Suprapubic skin (tissue), 4 donors: ENCODE measurements around the gene STXBP1. TPM values are rescaled to one million over a fixed set of nuclear protein-coding genes. Genes with fewer than 3 reads are reported as not detected.

Source experiments
- DNase-seq, 2 donors: peaks; one replicate each; pipeline ENCODE4 v3.0.0-alpha.2; 2019; ENCODE audit warnings: low spot score in 2 of 2
- H3K27ac ChIP-seq: fragments of 200-600 bp; sonication (generic); one replicate; pipeline ENCODE4 v1.5.1; 2019
- H3K27me3 ChIP-seq: fragments of 200-600 bp; sonication (generic); one replicate; pipeline ENCODE4 v1.5.1; 2019
- H3K36me3 ChIP-seq: fragments of 200-600 bp; sonication (generic); one replicate; pipeline ENCODE4 v1.5.1; 2019
- H3K4me1 ChIP-seq: fragments of 200-600 bp; sonication (generic); one replicate; pipeline ENCODE4 v1.5.1; 2019
- H3K4me3 ChIP-seq: fragments of 200-600 bp; sonication (generic); one replicate; pipeline ENCODE4 v1.5.1; 2019; ENCODE audit warnings: mild to moderate bottlenecking
- H3K9me3 ChIP-seq: fragments of 200-600 bp; sonication (generic); one replicate; pipeline ENCODE4 v1.5.1; 2019
- EP300 ChIP-seq: sonication (generic); formaldehyde crosslinking; IDR thresholded peaks from one replicate; pipeline ENCODE4 v1.6.1; 2017; ENCODE audit warnings: antibody characterized with exemption
- POLR2A ChIP-seq, 2 donors: fragments of 450-650 bp; IDR thresholded peaks; one replicate each; pipeline ENCODE4 v1.6.1; 2017; ENCODE audit warnings: antibody characterized with exemption in 2 of 2, mild to moderate bottlenecking in 2 of 2, moderate library complexity in 2 of 2
- POLR2AphosphoS5 ChIP-seq, 3 donors: sonication (generic); formaldehyde crosslinking; IDR thresholded peaks; one replicate each; pipeline ENCODE4 v1.6.1; 2017; ENCODE audit warnings: antibody characterized with exemption in 3 of 3
- WGBS: methylation state at CpG from one replicate; pipeline ENCODE4 v1.1.5; 2018; 5-methylcytosine and 5-hydroxymethylcytosine counted together
- total RNA-seq, 4 donors: library from RNA; depleted of rRNA; stranded (reverse); fragments of >200 nt; gene quantifications; one replicate each; pipeline ENCODE4 v1.1.0, GENCODE V29; 2016
- TF ChIP-seq, protein P1 (sequence below), 2 donors: fragments of 200-600 bp in 1 of 2; fragments of 450-650 bp in 1 of 2; sonication (generic) in 1 of 2; IDR thresholded peaks; one replicate each; pipeline ENCODE4 v1.5.1; 2016 to 2019; ENCODE audit warnings: antibody characterized with exemption in 2 of 2, mild to moderate bottlenecking in 1 of 2, moderate library complexity in 1 of 2

The STXBP1 gene
- total RNA-seq, 4 donors from 2014 or later, result 18.4 to 28.2 (median 24.5) TPM

DNA sequence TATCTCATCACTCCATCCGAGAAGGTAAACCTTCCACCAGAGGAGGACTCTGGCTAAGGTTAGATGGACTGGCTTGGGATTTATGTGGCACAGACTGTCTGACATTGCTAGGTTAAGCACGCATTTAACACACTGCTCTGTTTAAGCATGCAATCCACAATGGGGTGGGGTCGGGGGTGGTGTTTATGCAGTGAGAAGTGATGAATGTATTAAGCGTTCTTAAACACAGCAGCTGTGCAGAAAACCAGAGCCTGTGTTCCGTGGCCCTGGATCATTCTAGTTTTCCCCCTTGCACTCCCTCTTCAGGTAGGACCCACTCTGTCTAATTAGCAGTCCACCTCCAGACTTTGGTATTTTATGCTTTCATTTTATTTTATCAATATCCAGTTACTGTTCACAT, 46.4 kb downstream of the STXBP1 start:
- H3K4me1 ChIP-seq, result no peaks in the 10 kb centered on the region
- 81% methylated on average over 5 of the region's 5 CpGs for WGBS
- H3K36me3 ChIP-seq, result peaks cover 49% of the 10 kb centered on the region
- no peaks in the 10 kb centered on the region for H3K9me3 ChIP-seq
- no peak overlapping the region for H3K27ac ChIP-seq
- no peaks in the 10 kb centered on the region for H3K27me3 ChIP-seq
- DNase-seq, result no peak
- H3K4me3 ChIP-seq, result no peak overlapping the region
- TF ChIP-seq POLR2A (IDR thresholded peaks at IDR 0.05), result no peak
- TF ChIP-seq POLR2AphosphoS5 (IDR thresholded peaks at IDR 0.05), result no peak
- no peak for TF ChIP-seq EP300

DNA sequence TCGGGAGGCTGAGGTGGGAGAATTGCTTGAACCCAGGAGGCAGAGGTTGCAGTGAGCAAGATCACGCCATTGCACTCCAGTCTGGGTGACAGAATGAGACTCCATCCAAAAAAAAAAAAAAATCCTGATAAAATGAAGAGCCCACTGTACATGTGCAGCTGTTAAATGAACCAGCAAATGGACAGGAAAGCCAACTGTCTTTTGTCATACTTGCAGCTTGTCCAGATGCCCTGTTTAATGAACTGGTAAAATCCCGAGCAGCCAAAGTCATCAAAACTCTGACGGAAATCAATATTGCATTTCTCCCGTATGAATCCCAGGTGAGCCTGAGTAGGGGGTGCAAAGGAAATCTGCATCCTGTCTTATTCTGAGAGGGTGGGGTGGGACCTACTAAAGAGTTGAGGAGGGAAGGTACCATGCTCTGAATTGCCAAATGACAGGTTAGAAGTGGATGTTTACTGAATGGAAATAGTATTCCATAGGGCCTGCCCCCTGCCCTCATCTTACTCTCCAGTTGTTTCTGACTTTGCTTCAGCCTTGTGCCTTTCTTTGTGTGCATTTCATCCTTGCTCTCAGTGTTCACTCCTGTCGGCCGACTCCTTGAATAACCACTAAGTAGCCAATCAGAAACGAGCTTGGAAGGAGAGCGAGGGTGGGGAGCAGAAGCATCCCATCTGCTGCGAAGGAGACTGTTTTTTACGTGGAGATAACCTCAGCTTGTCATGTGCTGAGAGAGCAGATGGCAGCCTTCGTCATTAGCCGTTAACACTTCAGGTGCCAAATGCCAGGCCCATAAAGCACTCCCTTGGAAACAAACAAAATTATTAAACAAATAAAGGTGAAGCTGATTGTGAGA, 49.0 kb downstream of the STXBP1 start:
- Histone ChIP-seq H3K27me3 (no peaks in the 10 kb centered on the region), H3K4me3 (no peak overlapping the region), H3K27ac (no peak overlapping the region), H3K36me3 (peaks cover 51% of the 10 kb centered on the region), H3K9me3 (no peaks in the 10 kb centered on the region), H3K4me1 (peaks cover 5% of the 10 kb centered on the region)
- TF ChIP-seq, protein P1, sequence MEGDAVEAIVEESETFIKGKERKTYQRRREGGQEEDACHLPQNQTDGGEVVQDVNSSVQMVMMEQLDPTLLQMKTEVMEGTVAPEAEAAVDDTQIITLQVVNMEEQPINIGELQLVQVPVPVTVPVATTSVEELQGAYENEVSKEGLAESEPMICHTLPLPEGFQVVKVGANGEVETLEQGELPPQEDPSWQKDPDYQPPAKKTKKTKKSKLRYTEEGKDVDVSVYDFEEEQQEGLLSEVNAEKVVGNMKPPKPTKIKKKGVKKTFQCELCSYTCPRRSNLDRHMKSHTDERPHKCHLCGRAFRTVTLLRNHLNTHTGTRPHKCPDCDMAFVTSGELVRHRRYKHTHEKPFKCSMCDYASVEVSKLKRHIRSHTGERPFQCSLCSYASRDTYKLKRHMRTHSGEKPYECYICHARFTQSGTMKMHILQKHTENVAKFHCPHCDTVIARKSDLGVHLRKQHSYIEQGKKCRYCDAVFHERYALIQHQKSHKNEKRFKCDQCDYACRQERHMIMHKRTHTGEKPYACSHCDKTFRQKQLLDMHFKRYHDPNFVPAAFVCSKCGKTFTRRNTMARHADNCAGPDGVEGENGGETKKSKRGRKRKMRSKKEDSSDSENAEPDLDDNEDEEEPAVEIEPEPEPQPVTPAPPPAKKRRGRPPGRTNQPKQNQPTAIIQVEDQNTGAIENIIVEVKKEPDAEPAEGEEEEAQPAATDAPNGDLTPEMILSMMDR (IDR thresholded peaks at IDR 0.05), result no peak
- TF ChIP-seq POLR2AphosphoS5 (IDR thresholded peaks at IDR 0.05), result no peak
- TF ChIP-seq EP300, result no peak
- TF ChIP-seq POLR2A (IDR thresholded peaks at IDR 0.05), result no peak
- DNase-seq, result no peak
- WGBS, result 82% methylated on average over 13 of the region's 13 CpGs

DNA sequence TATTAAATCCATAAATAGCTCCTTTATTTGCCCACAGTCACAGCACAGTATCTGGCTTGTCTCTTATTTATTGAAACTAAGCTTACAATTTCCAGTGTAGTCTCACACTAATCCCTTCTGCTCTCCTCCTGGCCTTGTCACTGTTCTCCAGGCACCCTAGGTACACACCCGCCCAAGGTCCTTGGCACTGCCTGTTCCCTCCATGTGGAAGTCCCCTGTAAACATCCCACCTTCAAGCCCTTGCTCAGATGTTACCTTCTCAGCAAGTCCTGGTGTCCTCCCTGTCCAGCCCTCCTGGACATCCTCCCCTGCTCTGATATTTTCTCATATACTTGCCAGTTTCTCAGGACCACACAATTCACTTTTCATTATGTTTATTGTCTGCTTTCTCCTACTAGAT, 50.5 kb downstream of the STXBP1 start:
- Histone ChIP-seq H3K27me3 (no peaks in the 10 kb centered on the region), H3K36me3 (peaks cover 55% of the 10 kb centered on the region), H3K4me3 (no peak overlapping the region), H3K4me1 (peaks cover 5% of the 10 kb centered on the region), H3K9me3 (no peaks in the 10 kb centered on the region), H3K27ac (no peak overlapping the region)
- WGBS, result 90% methylated on average over 1 of the region's 1 CpG
- TF ChIP-seq POLR2A (IDR thresholded peaks at IDR 0.05) (no peak), POLR2AphosphoS5 (IDR thresholded peaks at IDR 0.05) (no peak), EP300 (no peak)
- TF ChIP-seq, protein P1 (IDR thresholded peaks at IDR 0.05), result no peak
- DNase-seq, result no peak

DNA sequence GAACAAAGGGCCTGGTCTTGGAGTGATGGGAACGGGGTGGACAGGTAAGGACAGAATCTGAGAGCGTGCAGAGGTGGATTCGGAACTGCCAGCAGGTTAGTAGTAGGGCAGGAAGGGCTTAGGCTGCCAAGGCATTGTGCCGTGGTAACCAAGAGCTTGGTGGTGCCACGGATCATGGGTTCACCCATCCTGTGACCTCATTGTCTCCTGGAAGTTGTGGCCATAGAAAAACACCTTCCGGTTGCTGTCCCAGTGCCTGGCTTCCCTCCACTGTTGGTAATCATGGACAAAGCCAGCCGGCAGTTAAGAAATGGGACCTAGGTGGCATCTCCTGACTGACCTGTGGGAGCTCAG, 52.2 kb downstream of the STXBP1 start:
- Histone ChIP-seq H3K27me3 (no peaks in the 10 kb centered on the region), H3K4me1 (peaks cover 5% of the 10 kb centered on the region), H3K9me3 (no peaks in the 10 kb centered on the region), H3K36me3 (peaks cover 58% of the 10 kb centered on the region), H3K27ac (no peak overlapping the region), H3K4me3 (no peak overlapping the region)
- no peak for DNase-seq
- 82% methylated on average over 7 of the region's 7 CpGs for WGBS
- TF ChIP-seq POLR2AphosphoS5 (IDR thresholded peaks at IDR 0.05) (no peak), EP300 (no peak), POLR2A (IDR thresholded peaks at IDR 0.05) (no peak)
- TF ChIP-seq, protein P1 (IDR thresholded peaks at IDR 0.05), result no peak

DNA sequence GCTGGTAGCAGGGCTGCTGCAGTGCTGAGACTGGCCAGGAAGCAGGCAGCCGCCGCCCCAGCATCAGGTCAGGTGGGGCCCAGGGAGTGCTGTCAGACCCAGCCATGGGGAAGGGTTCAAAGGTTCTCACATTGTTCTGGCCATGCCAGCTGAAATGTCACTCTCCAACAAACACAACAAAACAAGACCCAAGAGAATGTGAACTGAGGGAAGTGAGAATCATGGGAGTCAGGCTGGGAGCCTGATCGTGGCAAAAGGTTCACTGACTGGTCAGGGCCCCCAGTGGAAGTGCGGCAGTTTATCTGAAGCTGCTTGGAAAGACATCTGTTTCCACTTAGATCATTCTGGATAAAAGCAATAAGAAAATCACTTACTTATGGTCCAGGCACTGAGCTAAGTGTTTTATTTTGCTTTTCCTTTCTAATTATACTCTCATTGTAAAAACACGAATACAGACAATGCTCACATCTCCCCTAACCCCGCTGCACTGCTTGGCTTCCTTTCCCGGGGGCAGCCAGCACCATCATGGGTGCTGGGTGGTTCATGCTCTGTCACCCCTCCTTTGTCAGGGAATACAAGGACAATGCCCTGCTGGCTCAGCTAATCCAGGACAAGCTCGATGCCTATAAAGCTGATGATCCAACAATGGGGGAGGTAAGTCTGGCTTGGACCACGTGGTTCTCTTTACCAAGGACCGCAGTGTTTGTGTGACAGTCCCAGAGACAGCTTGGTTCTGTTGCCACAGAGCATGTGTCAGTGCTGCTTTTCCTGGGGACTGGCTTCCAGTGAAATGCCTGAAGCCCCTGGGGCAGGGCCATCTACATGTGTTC, 52.8 kb downstream of the STXBP1 start:
- no peaks in the 10 kb centered on the region for H3K27me3 ChIP-seq
- no peaks in the 10 kb centered on the region for H3K9me3 ChIP-seq
- DNase-seq, result no peak
- TF ChIP-seq EP300 (no peak), POLR2AphosphoS5 (IDR thresholded peaks at IDR 0.05) (no peak), POLR2A (IDR thresholded peaks at IDR 0.05) (no peak)
- TF ChIP-seq, protein P1 (IDR thresholded peaks at IDR 0.05), result no peak
- H3K27ac ChIP-seq, result no peak overlapping the region
- 62% methylated on average over 10 of the region's 10 CpGs for WGBS
- H3K36me3 ChIP-seq, result peaks cover 53% of the 10 kb centered on the region
- no peak overlapping the region for H3K4me3 ChIP-seq
- peaks cover 5% of the 10 kb centered on the region for H3K4me1 ChIP-seq
